GM12875 (cell line): ENCODE results near the gene DPH2.
A peak's percentile ranks its signal among the peaks of the same experiment; 100 is the strongest.

Source experiments
- H3K4me3 ChIP-seq: one replicate; pipeline ENCODE4 v1.5.1; 2011; ENCODE audit warnings: low read depth, low read length, control low read depth
- TF ChIP-seq, protein P1 (sequence below): IDR thresholded peaks from 2 replicates; pipeline ENCODE4 v1.5.1; 2011; ENCODE audit warnings: low read depth, mild to moderate bottlenecking, control low read depth, inconsistent platforms, low read length, moderate library complexity, borderline replicate concordance; ENCODE audit not compliant: insufficient read depth

The DPH2 gene

DNA sequence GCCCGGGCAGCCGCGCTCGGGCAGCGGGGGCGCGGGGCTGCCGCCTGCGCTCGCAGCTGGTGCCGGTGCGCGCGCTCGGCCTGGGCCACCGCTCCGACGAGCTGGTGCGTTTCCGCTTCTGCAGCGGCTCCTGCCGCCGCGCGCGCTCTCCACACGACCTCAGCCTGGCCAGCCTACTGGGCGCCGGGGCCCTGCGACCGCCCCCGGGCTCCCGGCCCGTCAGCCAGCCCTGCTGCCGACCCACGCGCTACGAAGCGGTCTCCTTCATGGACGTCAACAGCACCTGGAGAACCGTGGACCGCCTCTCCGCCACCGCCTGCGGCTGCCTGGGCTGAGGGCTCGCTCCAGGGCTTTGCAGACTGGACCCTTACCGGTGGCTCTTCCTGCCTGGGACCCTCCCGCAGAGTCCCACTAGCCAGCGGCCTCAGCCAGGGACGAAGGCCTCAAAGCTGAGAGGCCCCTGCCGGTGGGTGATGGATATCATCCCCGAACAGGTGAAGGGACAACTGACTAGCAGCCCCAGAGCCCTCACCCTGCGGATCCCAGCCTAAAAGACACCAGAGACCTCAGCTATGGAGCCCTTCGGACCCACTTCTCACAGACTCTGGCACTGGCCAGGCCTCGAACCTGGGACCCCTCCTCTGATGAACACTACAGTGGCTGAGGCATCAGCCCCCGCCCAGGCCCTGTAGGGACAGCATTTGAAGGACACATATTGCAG is 33.2 kb upstream of the DPH2 start:
- TF ChIP-seq, protein P1, sequence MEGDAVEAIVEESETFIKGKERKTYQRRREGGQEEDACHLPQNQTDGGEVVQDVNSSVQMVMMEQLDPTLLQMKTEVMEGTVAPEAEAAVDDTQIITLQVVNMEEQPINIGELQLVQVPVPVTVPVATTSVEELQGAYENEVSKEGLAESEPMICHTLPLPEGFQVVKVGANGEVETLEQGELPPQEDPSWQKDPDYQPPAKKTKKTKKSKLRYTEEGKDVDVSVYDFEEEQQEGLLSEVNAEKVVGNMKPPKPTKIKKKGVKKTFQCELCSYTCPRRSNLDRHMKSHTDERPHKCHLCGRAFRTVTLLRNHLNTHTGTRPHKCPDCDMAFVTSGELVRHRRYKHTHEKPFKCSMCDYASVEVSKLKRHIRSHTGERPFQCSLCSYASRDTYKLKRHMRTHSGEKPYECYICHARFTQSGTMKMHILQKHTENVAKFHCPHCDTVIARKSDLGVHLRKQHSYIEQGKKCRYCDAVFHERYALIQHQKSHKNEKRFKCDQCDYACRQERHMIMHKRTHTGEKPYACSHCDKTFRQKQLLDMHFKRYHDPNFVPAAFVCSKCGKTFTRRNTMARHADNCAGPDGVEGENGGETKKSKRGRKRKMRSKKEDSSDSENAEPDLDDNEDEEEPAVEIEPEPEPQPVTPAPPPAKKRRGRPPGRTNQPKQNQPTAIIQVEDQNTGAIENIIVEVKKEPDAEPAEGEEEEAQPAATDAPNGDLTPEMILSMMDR, result peak; percentile 20; the same call in 1 of the 2 replicates
- H3K4me3 ChIP-seq, result peak overlapping the region; percentile 35

DNA sequence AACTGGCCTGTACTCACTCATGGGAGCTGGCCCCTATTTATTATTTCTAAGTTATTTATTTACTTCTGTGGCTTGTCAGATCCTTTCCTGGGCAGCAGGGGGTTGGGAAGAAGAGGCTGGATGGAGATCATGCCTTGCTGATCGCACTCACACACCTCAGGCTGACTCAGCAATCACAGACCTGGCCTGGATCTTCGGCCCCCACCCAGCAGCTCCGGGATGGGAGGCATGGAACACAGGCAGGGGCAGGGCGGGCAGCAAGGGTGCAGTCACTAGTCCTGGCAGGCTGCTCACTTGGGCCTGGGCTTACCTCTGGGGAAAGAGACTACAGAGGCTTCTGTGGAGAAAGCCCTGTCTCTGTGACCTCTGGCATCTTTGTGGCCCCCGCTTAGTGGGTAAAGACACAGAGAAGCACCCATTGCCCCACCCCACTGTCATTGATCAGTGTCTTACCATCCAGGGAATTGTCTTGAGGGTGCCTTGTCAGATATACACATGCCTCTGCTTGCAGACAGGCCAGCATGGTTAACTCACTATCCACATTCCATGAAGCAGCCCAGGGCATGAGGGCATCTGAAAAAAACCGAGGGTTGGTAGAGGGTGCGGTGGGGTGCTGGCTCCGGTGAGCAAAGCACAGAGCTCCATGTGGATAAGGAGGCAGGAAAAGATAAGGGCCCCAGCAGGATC is 32.5 kb upstream of the DPH2 start:
- TF ChIP-seq, protein P1, result no peak
- H3K4me3 ChIP-seq, result no peak overlapping the region

DNA sequence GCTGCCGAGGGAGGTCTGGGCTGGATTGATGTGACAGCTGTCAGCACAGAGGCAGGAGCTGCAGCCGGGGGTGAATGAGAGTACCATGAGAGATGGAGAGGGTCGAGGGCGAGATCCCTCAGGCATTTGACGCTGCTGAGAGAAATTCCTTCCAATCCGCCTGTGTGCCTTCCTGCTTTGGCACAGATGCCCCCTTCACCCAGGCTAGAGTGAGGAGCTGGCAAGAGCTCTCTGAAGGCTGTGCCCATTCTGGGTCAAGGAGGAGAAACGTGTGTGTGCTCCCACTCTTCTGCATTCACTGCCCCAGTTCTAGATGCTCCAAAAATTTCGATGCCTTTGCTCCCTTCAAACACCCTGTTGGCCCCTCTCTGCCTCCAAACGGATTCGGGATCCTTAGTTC is 31.4 kb upstream of the DPH2 start:
- TF ChIP-seq, protein P1, result no peak
- no peak overlapping the region for H3K4me3 ChIP-seq

DNA sequence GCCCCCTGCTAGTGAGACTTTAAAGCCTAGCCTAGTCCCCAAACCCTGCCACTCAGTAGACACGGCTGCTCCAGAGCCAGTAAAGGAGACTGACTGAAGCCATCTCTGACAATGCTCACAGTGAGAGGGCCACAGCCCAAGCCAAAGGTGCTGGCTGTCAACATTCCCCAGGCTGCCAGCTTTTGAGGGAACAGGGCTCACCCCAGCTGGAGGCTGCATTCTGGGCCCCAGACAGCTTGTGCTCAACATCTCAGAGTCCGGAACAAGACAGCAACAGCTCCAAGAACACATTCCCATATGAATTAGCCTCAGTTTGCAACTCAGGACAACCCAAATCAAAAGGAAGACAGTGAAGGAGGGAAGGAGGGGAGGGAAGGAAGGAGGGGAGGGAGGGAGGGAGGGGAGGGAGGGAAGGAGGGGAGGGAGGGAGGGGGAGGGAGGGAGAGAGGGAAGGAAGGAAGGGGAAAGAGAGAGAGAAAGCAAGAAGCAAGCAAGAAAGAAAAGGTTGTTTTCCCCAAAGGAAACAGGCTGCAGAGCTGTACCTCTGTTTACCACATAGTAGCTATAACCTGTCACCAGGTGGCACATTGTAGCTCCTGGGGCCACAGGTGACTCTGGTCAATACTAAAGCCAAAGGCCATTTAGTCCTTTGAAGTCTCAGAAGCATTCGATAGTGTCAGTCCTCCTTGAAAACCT is 30.8 kb upstream of the DPH2 start:
- TF ChIP-seq, protein P1, result no peak
- no peak overlapping the region for H3K4me3 ChIP-seq

DNA sequence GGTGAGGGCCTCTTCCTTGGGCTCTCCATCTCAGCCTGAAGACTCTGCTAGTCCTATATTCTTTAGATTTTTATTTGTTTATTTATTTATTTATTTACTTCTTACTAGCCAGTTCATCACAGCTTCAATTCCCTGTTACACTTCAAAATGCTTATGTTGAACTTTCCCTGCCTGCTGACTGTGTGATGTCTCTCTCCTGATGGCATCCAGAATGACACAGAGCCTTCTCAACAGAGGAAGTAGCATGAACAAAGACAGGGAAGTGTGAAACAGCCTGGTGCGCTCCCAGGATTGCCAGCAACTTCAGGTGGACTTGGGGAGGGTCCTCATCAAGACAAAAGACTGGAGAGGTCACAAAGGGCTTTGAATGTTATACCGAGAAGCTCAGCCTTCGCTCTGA is 27.4 kb upstream of the DPH2 start:
- TF ChIP-seq, protein P1, result no peak
- no peak overlapping the region for H3K4me3 ChIP-seq

DNA sequence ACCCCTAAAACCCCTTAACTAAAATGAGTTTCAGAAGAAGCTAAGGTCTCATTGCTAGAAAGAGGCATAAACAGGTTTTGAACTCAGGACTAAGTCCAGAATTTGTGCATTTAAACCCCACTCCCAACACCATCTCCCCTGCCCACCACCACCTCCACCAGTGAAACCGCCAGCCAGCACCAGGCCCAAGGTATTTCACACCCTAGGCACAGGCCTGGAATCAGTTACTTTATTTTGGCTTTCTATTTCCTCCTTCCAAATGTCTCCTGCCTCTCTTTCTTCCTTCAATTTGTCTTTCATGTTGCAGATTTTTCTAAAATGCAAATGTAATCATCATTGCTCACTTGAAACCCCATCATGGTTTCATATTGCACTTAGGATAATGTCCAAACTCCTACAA is 24.9 kb upstream of the DPH2 start:
- H3K4me3 ChIP-seq, result no peak overlapping the region
- TF ChIP-seq, protein P1, result no peak
